Measurements from ENCODE around the gene SPTSSB.

The SPTSSB gene

DNA sequence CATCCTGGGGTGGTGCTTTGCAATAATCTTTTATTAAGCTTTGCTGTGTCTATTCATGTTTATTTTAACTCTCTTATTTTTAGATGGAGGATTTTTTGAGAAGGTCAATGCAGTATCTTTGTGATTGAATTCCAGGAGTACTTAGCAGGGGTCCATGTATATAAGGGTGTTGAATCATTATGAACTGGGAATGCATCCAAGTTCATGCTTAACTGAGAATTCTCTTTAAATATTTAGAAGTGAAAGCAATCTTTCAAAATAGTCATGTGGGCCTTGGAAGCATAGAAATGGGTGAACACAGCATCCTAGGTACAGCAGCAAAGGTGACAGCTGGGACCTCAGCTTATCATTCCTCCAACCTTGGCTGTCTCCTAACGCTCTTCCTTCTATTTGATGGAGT is 27.3 kb downstream of the SPTSSB start:
- Histone ChIP-seq H3K36me3 (ENCODE audit: control insufficient read depth, low read length) (no peaks in the 10 kb centered on the region), H3K79me2 (ENCODE audit: control insufficient read depth, low read length) (no peaks in the 10 kb centered on the region), H3K4me3 (ENCODE audit: low read length) (no peak overlapping the region), H3K9me3 (ENCODE audit: control insufficient read depth, insufficient read depth, low read length) (no peaks in the 10 kb centered on the region), H3K4me1 (ENCODE audit: control insufficient read depth, low read length) (no peaks in the 10 kb centered on the region), H4K20me1 (ENCODE audit: control insufficient read depth, insufficient read depth, low read depth, low read length) (no peaks in the 10 kb centered on the region), H3K9me2 (replicated peaks; ENCODE audit: control insufficient read depth, low read length) (no peaks in the 10 kb centered on the region), H3F3A (ENCODE audit: control insufficient read depth, insufficient read depth) (no peaks in the 10 kb centered on the region), H3K4me2 (ENCODE audit: low read length) (no peak overlapping the region), H3K27me3 (ENCODE audit: control insufficient read depth, low read length) (no peaks in the 10 kb centered on the region), H3K27ac (ENCODE audit: low read depth, low read length) (no peak overlapping the region)
- no peak for TF ChIP-seq EZH2phosphoT487 (IDR thresholded peaks at IDR 0.05; ENCODE audit: borderline replicate concordance, low read length)

DNA sequence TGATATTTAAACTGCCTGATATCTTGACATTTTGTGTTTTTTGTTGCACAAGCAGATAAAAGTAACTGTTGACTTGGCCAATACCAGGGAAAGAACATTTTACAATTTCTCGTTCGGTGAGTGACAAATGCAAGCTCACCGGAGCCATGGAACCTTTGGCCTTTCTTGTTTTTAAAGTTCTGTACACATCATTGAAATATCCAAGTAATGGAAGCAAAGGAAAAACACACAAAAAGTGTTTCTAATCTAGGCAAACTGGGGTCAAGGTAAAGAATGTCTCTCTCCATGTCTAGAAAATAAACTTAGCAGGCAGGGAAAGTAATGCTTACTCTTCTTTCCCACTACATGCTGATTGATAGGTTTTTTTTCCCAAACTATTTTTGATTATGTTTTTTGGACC is 27.8 kb downstream of the SPTSSB start:
- no peaks in the 10 kb centered on the region for H3K79me2 ChIP-seq (ENCODE audit: control insufficient read depth, low read length)
- TF ChIP-seq CTCF (IDR thresholded peaks at IDR 0.05; ENCODE audit: low read depth, low read length, poor library complexity, severe bottlenecking) (no peak), EZH2phosphoT487 (IDR thresholded peaks at IDR 0.05; ENCODE audit: borderline replicate concordance, low read length) (no peak)
- H3K4me2 ChIP-seq (ENCODE audit: low read length) = no peak overlapping the region
- H3K9me3 ChIP-seq (ENCODE audit: control insufficient read depth, insufficient read depth, low read length) = no peaks in the 10 kb centered on the region
- H3K4me1 ChIP-seq (ENCODE audit: control insufficient read depth, low read length) = no peaks in the 10 kb centered on the region
- no peaks in the 10 kb centered on the region for H3F3A ChIP-seq (ENCODE audit: control insufficient read depth, insufficient read depth)
- no peaks in the 10 kb centered on the region for H3K27me3 ChIP-seq (ENCODE audit: control insufficient read depth, low read length)
- no peaks in the 10 kb centered on the region for H3K36me3 ChIP-seq (ENCODE audit: control insufficient read depth, low read length)
- H4K20me1 ChIP-seq (ENCODE audit: control insufficient read depth, insufficient read depth, low read depth, low read length) = no peaks in the 10 kb centered on the region
- H3K9me2 ChIP-seq (replicated peaks; ENCODE audit: control insufficient read depth, low read length) = no peaks in the 10 kb centered on the region
- no peak overlapping the region for H3K27ac ChIP-seq (ENCODE audit: low read depth, low read length)
- no peak overlapping the region for H3K4me3 ChIP-seq (ENCODE audit: low read length)

GRCh38 chr3:161342629-161343028 is 28.7 kb downstream of the SPTSSB start:
- H3F3A ChIP-seq (ENCODE audit: control insufficient read depth, insufficient read depth) = no peaks in the 10 kb centered on the region
- no peak for TF ChIP-seq EZH2phosphoT487 (IDR thresholded peaks at IDR 0.05; ENCODE audit: borderline replicate concordance, low read length)
- no peak for TF ChIP-seq CTCF (IDR thresholded peaks at IDR 0.05; ENCODE audit: low read depth, low read length, poor library complexity, severe bottlenecking)
- no peaks in the 10 kb centered on the region for H3K36me3 ChIP-seq (ENCODE audit: control insufficient read depth, low read length)
- H3K4me3 ChIP-seq (ENCODE audit: low read length) = no peak overlapping the region
- H3K27me3 ChIP-seq (ENCODE audit: control insufficient read depth, low read length) = peaks cover 2% of the 10 kb centered on the region; the same call in 1 of the 2 replicates
- H3K27ac ChIP-seq (ENCODE audit: low read depth, low read length) = no peak overlapping the region
- no peaks in the 10 kb centered on the region for H3K9me3 ChIP-seq (ENCODE audit: control insufficient read depth, insufficient read depth, low read length)
- no peaks in the 10 kb centered on the region for H3K4me1 ChIP-seq (ENCODE audit: control insufficient read depth, low read length)
- H4K20me1 ChIP-seq (ENCODE audit: control insufficient read depth, insufficient read depth, low read depth, low read length) = no peaks in the 10 kb centered on the region
- H3K4me2 ChIP-seq (ENCODE audit: low read length) = no peak overlapping the region
- H3K79me2 ChIP-seq (ENCODE audit: control insufficient read depth, low read length) = no peaks in the 10 kb centered on the region
- H3K9me2 ChIP-seq (replicated peaks; ENCODE audit: control insufficient read depth, low read length) = no peaks in the 10 kb centered on the region

DNA sequence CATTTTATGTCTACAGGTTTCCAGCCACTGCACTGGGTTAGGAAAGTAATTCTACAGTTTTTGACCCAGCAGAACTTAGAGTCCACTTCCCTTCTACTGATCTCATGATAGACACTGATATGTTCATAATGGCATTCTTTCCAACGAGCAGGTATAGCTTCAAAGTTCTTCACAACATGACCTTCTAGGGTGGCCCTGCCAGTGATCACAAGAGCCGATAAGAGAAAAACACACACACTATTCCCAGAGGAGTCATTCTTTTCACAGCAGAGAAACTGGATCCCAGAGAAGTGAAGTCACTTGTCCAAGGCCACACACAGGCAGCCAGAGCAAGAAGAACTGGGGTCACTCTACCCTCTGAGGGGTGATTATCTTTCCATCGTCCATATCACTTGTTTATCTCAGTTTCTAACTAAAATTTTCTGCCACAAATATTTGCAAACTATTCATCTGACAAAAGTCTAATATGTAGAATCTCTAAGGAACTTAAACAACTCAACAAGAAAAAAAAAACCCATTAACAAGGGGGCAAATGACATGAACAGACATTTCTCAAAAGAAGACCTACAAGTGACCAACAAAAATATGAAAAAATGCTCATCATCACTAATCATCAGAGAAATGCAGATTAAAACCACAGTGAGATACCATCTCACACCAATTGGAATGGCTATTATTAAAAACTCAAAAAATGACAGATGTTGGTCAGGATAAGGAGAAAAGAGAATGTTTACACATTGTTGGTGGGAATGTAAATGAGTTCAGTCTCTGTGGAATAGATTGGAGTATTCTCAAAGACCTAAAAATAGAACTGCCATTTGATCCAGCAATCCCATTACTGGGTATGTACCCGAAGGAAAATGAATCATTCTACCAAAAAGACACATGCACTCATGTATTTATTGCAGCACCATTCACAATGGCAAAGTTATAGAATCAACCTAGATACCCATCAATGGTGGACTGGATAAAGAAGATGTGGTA is 31.5 kb downstream of the SPTSSB start:
- Histone ChIP-seq H3K4me2 (ENCODE audit: low read length) (no peak overlapping the region), H4K20me1 (ENCODE audit: control insufficient read depth, insufficient read depth, low read depth, low read length) (no peaks in the 10 kb centered on the region), H3K9me3 (ENCODE audit: control insufficient read depth, insufficient read depth, low read length) (no peaks in the 10 kb centered on the region), H3K27ac (ENCODE audit: low read depth, low read length) (no peak overlapping the region), H3K27me3 (ENCODE audit: control insufficient read depth, low read length) (peaks cover 5% of the 10 kb centered on the region; the same call in 1 of the 2 replicates), H3K9me2 (replicated peaks; ENCODE audit: control insufficient read depth, low read length) (no peaks in the 10 kb centered on the region), H3K4me3 (ENCODE audit: low read length) (no peak overlapping the region), H3F3A (ENCODE audit: control insufficient read depth, insufficient read depth) (no peaks in the 10 kb centered on the region), H3K79me2 (ENCODE audit: control insufficient read depth, low read length) (no peaks in the 10 kb centered on the region), H3K4me1 (ENCODE audit: control insufficient read depth, low read length) (no peaks in the 10 kb centered on the region), H3K36me3 (ENCODE audit: control insufficient read depth, low read length) (no peaks in the 10 kb centered on the region)
- TF ChIP-seq EZH2phosphoT487 (IDR thresholded peaks at IDR 0.05; ENCODE audit: borderline replicate concordance, low read length) (no peak), CTCF (IDR thresholded peaks at IDR 0.05; ENCODE audit: low read depth, low read length, poor library complexity, severe bottlenecking) (no peak)

Measured in DOHH2 (cell line).